AG04450 (cell line): ENCODE data around the gene CAPNS1. TPM values are rescaled to one million over a fixed set of nuclear protein-coding genes. Genes with fewer than 3 reads are reported as not detected.
"Not testable (repeated sequence)": the region's sequence is repeated elsewhere in the genome, so short reads cannot be mapped to it uniquely, and the experiment has no call there.

Source experiments
- CTCF ChIA-PET: fragments of 300-600, 350-600 bp; formaldehyde crosslinking; extraction: SDS; loops from one replicate; lab custom pipeline; 2022; ENCODE audit warnings: antibody characterized with exemption, inconsistent platforms; lab: Charles Lee
- POLR2A ChIA-PET: fragments of 350-600 bp; formaldehyde crosslinking; extraction: SDS; loops from one replicate; lab custom pipeline; 2021; ENCODE audit warnings: antibody characterized with exemption, inconsistent platforms; lab: Yijun Ruan, JAX
- DNase-seq: peaks from one replicate; pipeline ENCODE4 v3.0.0-alpha.2; 2011; ENCODE audit warnings: low read depth, low spot score
- H3K27ac ChIP-seq: one replicate; pipeline ENCODE4 v1.5.1; 2012; ENCODE audit warnings: low read depth, low read length, control low read depth
- H3K27me3 ChIP-seq: one replicate; pipeline ENCODE4 v1.6.0; 2012; ENCODE audit warnings: low read length; ENCODE audit not compliant: control insufficient read depth, insufficient read depth
- H3K4me3 ChIP-seq: 2 replicates; pipeline ENCODE4 v1.5.1; 2011; ENCODE audit warnings: mild to moderate bottlenecking, low read depth, low read length, control low read depth
- H3K9me3 ChIP-seq: 2 replicates; pipeline ENCODE4 v1.5.1; 2012; ENCODE audit warnings: low read length; ENCODE audit not compliant: control insufficient read depth, insufficient read depth
- polyA plus RNA-seq: library from polyadenylated mRNA; depleted of rRNA; stranded (reverse); fragments of >200 nt; gene quantifications from 2 replicates; pipeline ENCODE4 v1.2.3, GENCODE V29; 2011
- TF ChIP-seq, protein P1 (sequence below): IDR thresholded peaks from 2 replicates; pipeline ENCODE4 v1.5.1; 2011; ENCODE audit warnings: low read depth, low read length, control low read depth, inconsistent platforms

Gene CAPNS1
- polyA plus RNA-seq, 1 experiment: 895 TPM

GRCh38 chr19:36160821-36161596, 21.1 kb downstream of the CAPNS1 start:
- Histone ChIP-seq H3K9me3 (no peaks in the 10 kb centered on the region), H3K27me3 (no peaks in the 10 kb centered on the region), H3K4me3 (no peak overlapping the region), H3K27ac (no peak overlapping the region)
- POLR2A ChIA-PET: interaction anchor here (0.5 kb wide), 1 partner anchor 32 kb away, joined by 7 read pairs; no protein-coding TSS in a partner anchor
- TF ChIP-seq, protein P1, sequence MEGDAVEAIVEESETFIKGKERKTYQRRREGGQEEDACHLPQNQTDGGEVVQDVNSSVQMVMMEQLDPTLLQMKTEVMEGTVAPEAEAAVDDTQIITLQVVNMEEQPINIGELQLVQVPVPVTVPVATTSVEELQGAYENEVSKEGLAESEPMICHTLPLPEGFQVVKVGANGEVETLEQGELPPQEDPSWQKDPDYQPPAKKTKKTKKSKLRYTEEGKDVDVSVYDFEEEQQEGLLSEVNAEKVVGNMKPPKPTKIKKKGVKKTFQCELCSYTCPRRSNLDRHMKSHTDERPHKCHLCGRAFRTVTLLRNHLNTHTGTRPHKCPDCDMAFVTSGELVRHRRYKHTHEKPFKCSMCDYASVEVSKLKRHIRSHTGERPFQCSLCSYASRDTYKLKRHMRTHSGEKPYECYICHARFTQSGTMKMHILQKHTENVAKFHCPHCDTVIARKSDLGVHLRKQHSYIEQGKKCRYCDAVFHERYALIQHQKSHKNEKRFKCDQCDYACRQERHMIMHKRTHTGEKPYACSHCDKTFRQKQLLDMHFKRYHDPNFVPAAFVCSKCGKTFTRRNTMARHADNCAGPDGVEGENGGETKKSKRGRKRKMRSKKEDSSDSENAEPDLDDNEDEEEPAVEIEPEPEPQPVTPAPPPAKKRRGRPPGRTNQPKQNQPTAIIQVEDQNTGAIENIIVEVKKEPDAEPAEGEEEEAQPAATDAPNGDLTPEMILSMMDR: no peak
- CTCF ChIA-PET: interaction anchor here (0.6 kb wide), 1 partner anchor 47 kb away, joined by 3 read pairs; no protein-coding TSS in a partner anchor
- no peak for DNase-seq

DNA sequence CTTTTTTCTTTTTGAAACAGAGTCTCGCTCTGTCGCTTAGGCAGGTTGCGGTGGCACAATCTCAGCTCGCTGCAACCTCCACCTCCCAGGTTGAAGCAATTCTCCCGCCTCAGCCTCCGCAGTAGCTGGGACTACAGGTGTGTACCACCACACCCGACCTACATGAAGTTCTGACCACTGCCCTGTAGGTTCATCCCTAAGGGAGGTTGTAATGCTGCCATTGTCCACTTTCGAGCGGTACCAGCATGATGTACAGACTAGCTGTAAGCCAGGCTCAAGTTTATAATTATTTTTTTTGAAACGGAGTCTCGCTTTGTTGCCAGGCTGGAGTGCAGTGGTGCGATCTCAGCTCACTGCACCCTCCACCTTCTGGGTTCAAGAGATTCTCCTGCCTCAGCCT, 23.9 kb downstream of the CAPNS1 start:
- ChIA-PET CTCF (no interaction called here), POLR2A (interaction anchor here (0.6 kb wide), 1 partner anchor 38 kb away, joined by 10 read pairs; no protein-coding TSS in a partner anchor)
- H3K9me3 ChIP-seq: no peaks in the 10 kb centered on the region
- H3K4me3 ChIP-seq: no peak overlapping the region
- no peaks in the 10 kb centered on the region for H3K27me3 ChIP-seq
- DNase-seq: no peak
- TF ChIP-seq, protein P1: no peak
- H3K27ac ChIP-seq: no peak overlapping the region

- Histone ChIP-seq H3K27me3 (no peaks in the 10 kb centered on the region), H3K9me3 (no peaks in the 10 kb centered on the region), H3K4me3 (no peak overlapping the region), H3K27ac (no peak overlapping the region)
- ChIA-PET CTCF (interaction anchor here (0.8 to 5.5 kb wide), 7 partner anchors 10 to 237 kb away, joined by 3 to 52 read pairs (median 3); partner anchors contain the start of genes POLR2I and TBCB), POLR2A (interaction anchor here (0.5 to 1.1 kb wide), 3 partner anchors 10 to 155 kb away, joined by 3 to 8 read pairs (median 3); partner anchors contain the start of gene ALKBH6)
- no peak for DNase-seq
- TF ChIP-seq, protein P1: no peak
These were observed 29.4 kb downstream of the CAPNS1 start for GRCh38 chr19:36169084-36169760.

- POLR2A ChIA-PET: interaction anchor here (0.6 to 0.7 kb wide), 2 partner anchors 30 to 44 kb away, joined by 4 to 11 read pairs; no protein-coding TSS in a partner anchor
- TF ChIP-seq, protein P1: no peak
- CTCF ChIA-PET: interaction anchor here (0.6 to 2.1 kb wide), 4 partner anchors 45 to 389 kb away, joined by 3 to 10 read pairs (median 6); no protein-coding TSS in a partner anchor
These were observed 33.0 kb downstream of the CAPNS1 start for GRCh38 chr19:36172852-36173251.

GRCh38 chr19:36173846-36174245, 34.0 kb downstream of the CAPNS1 start:
- H3K27me3 ChIP-seq, H3K9me3 ChIP-seq, H3K4me3 ChIP-seq, DNase-seq, H3K27ac ChIP-seq: not testable (repeated sequence)
- ChIA-PET CTCF (interaction anchor here (2.1 kb wide), 1 partner anchor 46 kb away, joined by 10 read pairs; no protein-coding TSS in a partner anchor), POLR2A (interaction anchor here (0.6 to 0.7 kb wide), 2 partner anchors 43 to 132 kb away, joined by 3 to 6 read pairs; no protein-coding TSS in a partner anchor)

More at GRCh38 chr19:36172852-36173251, 33.0 kb downstream of the CAPNS1 start:
- Histone ChIP-seq H3K27ac (no peak overlapping the region), H3K4me3 (no peak overlapping the region), H3K9me3 (no peaks in the 10 kb centered on the region), H3K27me3 (no peaks in the 10 kb centered on the region)
- DNase-seq: no peak

DNA sequence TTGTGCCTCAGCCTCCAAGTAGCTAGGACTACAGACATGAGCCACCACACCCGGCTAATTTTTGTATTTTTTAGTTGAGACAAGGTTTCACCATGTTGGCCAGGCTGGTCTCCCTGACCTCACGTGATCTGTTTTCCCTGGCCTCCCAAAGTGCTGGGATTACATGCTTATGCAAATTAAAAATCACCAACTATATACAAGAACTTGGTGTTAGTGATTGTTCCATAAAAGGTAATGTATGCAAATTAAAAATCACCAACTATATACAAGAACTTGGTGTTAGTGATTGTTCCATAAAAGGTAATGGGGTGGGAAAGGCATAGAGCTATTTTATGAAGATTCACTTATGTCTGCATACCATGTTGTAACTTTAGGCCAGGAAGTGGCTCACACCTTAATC, 39.2 kb downstream of the CAPNS1 start:
- H3K4me3 ChIP-seq, H3K9me3 ChIP-seq, H3K27ac ChIP-seq, DNase-seq, POLR2A ChIA-PET, H3K27me3 ChIP-seq: not testable (repeated sequence)
- CTCF ChIA-PET: interaction anchor here (1.0 kb wide), 1 partner anchor 10 kb away, joined by 3 read pairs; no protein-coding TSS in a partner anchor
